Loucy (cell line): ENCODE data around the gene TTI1.

Experiments
- H2AFZ ChIP-seq: fragments of 200-600 bp; sonication (generic); 2 replicates; pipeline ENCODE4 v1.6.0; 2016; ENCODE audit warnings: antibody characterized with exemption, mild to moderate bottlenecking, low read length, moderate library complexity
- H3F3A ChIP-seq: fragments of 200-600 bp; 2 replicates; pipeline ENCODE4 v1.6.0; 2016; ENCODE audit warnings: antibody characterized with exemption, low read depth, mild to moderate bottlenecking
- H3K27me3 ChIP-seq: fragments of 200-600 bp; sonication (generic); 2 replicates; pipeline ENCODE4 v1.6.1; 2014; ENCODE audit warnings: low read length, mild to moderate bottlenecking; ENCODE audit not compliant: insufficient read depth, poor library complexity, severe bottlenecking
- H3K36me3 ChIP-seq: fragments of 200-600 bp; sonication (generic); 2 replicates; pipeline ENCODE4 v1.6.1; 2016; ENCODE audit warnings: low read length; ENCODE audit not compliant: insufficient read depth
- H3K4me1 ChIP-seq: fragments of 200-600 bp; sonication (generic); 2 replicates; pipeline ENCODE4 v1.5.1; 2014; ENCODE audit warnings: low read length, mild to moderate bottlenecking; ENCODE audit not compliant: insufficient read depth, poor library complexity, severe bottlenecking
- H3K4me2 ChIP-seq: fragments of 200-600 bp; sonication (generic); 2 replicates; pipeline ENCODE4 v1.6.0; 2014; ENCODE audit warnings: antibody characterized with exemption, low read length, low read depth, mild to moderate bottlenecking; ENCODE audit not compliant: poor library complexity, severe bottlenecking
- H3K4me3 ChIP-seq: fragments of 200-600 bp; sonication (generic); 2 replicates; pipeline ENCODE4 v1.5.1; 2014; ENCODE audit warnings: low read length, mild to moderate bottlenecking, mixed read lengths; ENCODE audit not compliant: poor library complexity, severe bottlenecking
- H3K79me2 ChIP-seq: fragments of 200-600 bp; sonication (generic); 2 replicates; pipeline ENCODE4 v1.6.1; 2014; ENCODE audit warnings: low read length; ENCODE audit not compliant: insufficient read depth
- H3K9ac ChIP-seq: fragments of 200-600 bp; sonication (generic); 2 replicates; pipeline ENCODE4 v1.6.0; 2014; ENCODE audit warnings: mild to moderate bottlenecking, low read depth, low read length, moderate library complexity; ENCODE audit not compliant: poor library complexity, severe bottlenecking
- H3K9me2 ChIP-seq: fragments of 200-600 bp; sonication (generic); replicated peaks from 2 replicates; pipeline ENCODE4 v1.6.1; 2016; ENCODE audit warnings: low read depth, low read length, mixed read lengths
- H3K9me3 ChIP-seq: fragments of 200-600 bp; sonication (generic); 2 replicates; pipeline ENCODE4 v1.6.1; 2014; ENCODE audit warnings: mild to moderate bottlenecking, antibody characterized with exemption, low read length, low read depth; ENCODE audit not compliant: insufficient read depth
- H4K20me1 ChIP-seq: fragments of 200-600 bp; sonication (generic); 2 replicates; pipeline ENCODE4 v1.6.0; 2014; ENCODE audit warnings: antibody characterized with exemption, low read length, mild to moderate bottlenecking; ENCODE audit not compliant: insufficient read depth, poor library complexity, severe bottlenecking
- CTCF ChIP-seq: fragments of 200-600 bp; sonication (generic); conservative IDR thresholded peaks from 2 replicates; pipeline ENCODE4 v1.5.1; 2014; ENCODE audit warnings: mild to moderate bottlenecking, antibody characterized with exemption, low read length
- EZH2phosphoT487 ChIP-seq: fragments of 200-600 bp; IDR thresholded peaks from 2 replicates; pipeline ENCODE4 v1.6.1; 2018; ENCODE audit warnings: antibody characterized with exemption, mild to moderate bottlenecking, moderate library complexity, borderline replicate concordance

The TTI1 gene

GRCh38 chr20:37936041-37936440, 97.2 kb downstream of the TTI1 start:
- H3K27me3 ChIP-seq: no peaks in the 10 kb centered on the region
- no peaks in the 10 kb centered on the region for H3K9me2 ChIP-seq
- H3F3A ChIP-seq: no peaks in the 10 kb centered on the region
- no peak overlapping the region for H3K9ac ChIP-seq
- H3K4me3 ChIP-seq: no peak overlapping the region
- no peaks in the 10 kb centered on the region for H3K36me3 ChIP-seq
- H3K4me1 ChIP-seq: no peaks in the 10 kb centered on the region
- TF ChIP-seq CTCF (no peak), EZH2phosphoT487 (no peak)
- H3K9me3 ChIP-seq: no peaks in the 10 kb centered on the region
- no peak overlapping the region for H3K4me2 ChIP-seq
- no peaks in the 10 kb centered on the region for H3K79me2 ChIP-seq
- H2AFZ ChIP-seq: no peak overlapping the region
- no peaks in the 10 kb centered on the region for H4K20me1 ChIP-seq

DNA sequence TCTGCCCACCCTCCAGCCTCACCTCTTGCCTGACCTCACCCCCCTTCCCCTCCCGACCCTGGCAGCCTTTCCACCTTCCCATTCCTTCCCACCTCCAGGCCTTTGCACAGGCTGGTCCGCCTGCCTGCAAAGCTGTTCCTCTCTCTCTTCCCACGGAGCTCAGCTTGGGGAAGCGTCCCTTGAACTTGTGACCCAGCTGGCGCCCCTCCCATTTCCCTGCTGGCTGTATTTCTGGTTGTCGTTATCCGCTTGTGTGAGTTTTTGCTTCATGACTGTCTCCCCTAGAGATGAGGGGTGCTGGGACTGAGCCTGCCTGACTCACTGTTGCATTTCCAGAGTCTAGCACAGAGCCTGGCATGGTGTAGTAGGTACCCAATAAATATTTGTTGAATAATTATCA, 97.8 kb downstream of the TTI1 start:
- Histone ChIP-seq H3K9ac (no peak overlapping the region), H3K36me3 (no peaks in the 10 kb centered on the region), H3K9me2 (no peaks in the 10 kb centered on the region), H3K4me1 (no peaks in the 10 kb centered on the region), H2AFZ (no peak overlapping the region), H3K4me2 (no peak overlapping the region), H3F3A (no peaks in the 10 kb centered on the region), H3K4me3 (no peak overlapping the region), H3K9me3 (no peaks in the 10 kb centered on the region), H3K79me2 (no peaks in the 10 kb centered on the region), H3K27me3 (no peaks in the 10 kb centered on the region), H4K20me1 (no peaks in the 10 kb centered on the region)
- TF ChIP-seq EZH2phosphoT487 (no peak), CTCF (no peak)

DNA sequence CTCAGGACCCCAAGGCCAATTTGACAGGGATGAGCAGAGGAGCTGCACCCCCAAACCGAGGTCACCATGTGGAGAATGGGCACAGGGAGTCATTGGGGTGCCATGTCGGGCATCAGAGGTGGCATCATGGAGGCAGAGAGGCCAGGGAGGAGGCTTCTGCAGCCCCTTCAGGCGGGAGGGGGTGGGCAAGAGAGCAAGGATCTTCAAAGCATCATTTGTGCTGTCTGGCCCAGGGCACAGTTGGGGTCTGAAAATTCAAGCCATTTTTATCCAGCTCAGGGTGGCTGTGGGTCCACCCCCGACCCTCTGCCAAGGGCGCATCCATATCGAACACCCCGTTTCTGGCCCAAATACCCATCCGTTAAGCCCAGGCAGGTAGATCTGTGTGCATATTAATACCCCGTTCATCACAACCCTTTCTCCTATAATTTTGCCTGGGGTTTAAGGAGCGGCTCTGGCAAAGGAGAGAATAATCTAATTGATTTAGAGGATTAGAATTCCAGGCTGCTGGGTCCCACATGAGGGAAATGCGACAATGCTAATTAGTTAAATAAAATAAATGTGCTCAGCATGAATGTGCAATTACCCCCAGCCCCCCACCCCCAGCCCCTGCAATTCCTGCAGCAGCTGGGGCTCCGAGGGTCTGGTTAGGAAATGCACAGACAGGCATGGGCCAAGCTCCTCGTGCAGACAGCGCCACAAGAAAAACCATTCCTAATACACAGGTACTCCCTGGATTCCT, 98.5 kb downstream of the TTI1 start:
- H3K4me2 ChIP-seq: no peak overlapping the region
- no peaks in the 10 kb centered on the region for H4K20me1 ChIP-seq
- no peaks in the 10 kb centered on the region for H3K9me2 ChIP-seq
- H3K36me3 ChIP-seq: no peaks in the 10 kb centered on the region
- H3K9me3 ChIP-seq: no peaks in the 10 kb centered on the region
- H2AFZ ChIP-seq: no peak overlapping the region
- H3K4me3 ChIP-seq: no peak overlapping the region
- H3K4me1 ChIP-seq: no peaks in the 10 kb centered on the region
- H3K27me3 ChIP-seq: no peaks in the 10 kb centered on the region
- H3F3A ChIP-seq: no peaks in the 10 kb centered on the region
- no peak for TF ChIP-seq EZH2phosphoT487
- no peak for TF ChIP-seq CTCF
- no peak overlapping the region for H3K9ac ChIP-seq
- no peaks in the 10 kb centered on the region for H3K79me2 ChIP-seq
